Measurements from ENCODE around the gene TMEM94.

DNA sequence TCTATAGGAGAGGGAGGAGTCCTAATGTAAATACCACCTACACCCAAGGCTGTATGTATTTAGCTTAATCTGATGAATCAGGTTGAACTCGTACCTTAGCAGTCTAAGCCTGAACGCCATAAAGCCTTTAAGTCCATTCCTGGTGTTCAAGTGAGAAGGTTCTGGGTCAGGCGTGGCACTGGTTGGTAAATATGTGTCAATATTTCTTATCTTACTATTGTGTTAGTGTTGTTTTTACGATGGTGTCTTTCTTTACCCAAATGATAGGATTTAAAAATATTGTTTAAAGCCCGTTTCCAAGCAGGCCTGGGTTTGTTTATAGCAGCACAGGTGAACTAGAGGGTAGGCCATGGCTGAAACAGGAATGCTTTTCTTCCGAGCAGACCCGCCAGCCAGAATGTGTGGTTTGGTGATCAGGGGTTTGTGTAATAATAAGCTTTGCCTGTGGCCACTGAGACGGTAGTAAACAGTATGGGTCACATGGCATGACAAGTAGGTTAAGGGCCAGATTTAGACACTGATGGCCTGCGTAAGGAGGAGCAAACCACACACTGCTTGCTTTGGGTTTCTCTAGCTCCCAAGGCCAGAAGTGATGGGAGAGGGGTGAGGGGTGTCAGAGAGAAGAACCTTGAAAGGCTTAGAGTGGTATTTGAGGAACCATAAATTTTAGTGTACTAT, 3.3 kb downstream of the TMEM94 start:
- no peak for TF ChIP-seq ZBTB3 (CRISPR knock-in tag; IDR thresholded peaks at IDR 0.05; ENCODE audit: borderline replicate concordance, low read depth)
- TF ChIP-seq ZKSCAN8 (CRISPR knock-in tag; IDR thresholded peaks at IDR 0.05; ENCODE audit: borderline replicate concordance) = peak; percentile 46; the same call in 1 of the 2 replicates
- TF ChIP-seq, protein P1, sequence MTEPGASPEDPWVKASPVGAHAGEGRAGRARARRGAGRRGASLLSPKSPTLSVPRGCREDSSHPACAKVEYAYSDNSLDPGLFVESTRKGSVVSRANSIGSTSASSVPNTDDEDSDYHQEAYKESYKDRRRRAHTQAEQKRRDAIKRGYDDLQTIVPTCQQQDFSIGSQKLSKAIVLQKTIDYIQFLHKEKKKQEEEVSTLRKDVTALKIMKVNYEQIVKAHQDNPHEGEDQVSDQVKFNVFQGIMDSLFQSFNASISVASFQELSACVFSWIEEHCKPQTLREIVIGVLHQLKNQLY (CRISPR knock-in tag; IDR thresholded peaks at IDR 0.05) = peak; percentile 63
- TF ChIP-seq CHD2 (IDR thresholded peaks at IDR 0.05; ENCODE audit: low read depth, low read length) = no peak
- TF ChIP-seq HDAC2 (CRISPR knock-in tag; IDR thresholded peaks at IDR 0.05) = peak; percentile 58; the same call in 1 of the 2 replicates
- peak; percentile 40 for TF ChIP-seq CREB1 (IDR thresholded peaks at IDR 0.05)
- peak; percentile 40; the same call in 1 of the 2 replicates for TF ChIP-seq CREB1 (CRISPR knock-in tag; IDR thresholded peaks at IDR 0.05)
- peak; percentile 29 to 61; a peak in 2 of 4 replicates for TF ChIP-seq EP300 (IDR thresholded peaks at IDR 0.05; ENCODE audit: low read depth in 2 of 2, low read length in 2 of 2)
- no peak for TF ChIP-seq EP300 (CRISPR knock-in tag; IDR thresholded peaks at IDR 0.05; ENCODE audit: borderline replicate concordance)
- TF ChIP-seq ZNF354B (CRISPR knock-in tag; IDR thresholded peaks at IDR 0.05) = no peak
- peak; percentile 79; the same call in 1 of the 2 replicates for TF ChIP-seq POLR2AphosphoS5 (IDR thresholded peaks at IDR 0.05; ENCODE audit: low read depth, low read length)
- TF ChIP-seq, protein P2, sequence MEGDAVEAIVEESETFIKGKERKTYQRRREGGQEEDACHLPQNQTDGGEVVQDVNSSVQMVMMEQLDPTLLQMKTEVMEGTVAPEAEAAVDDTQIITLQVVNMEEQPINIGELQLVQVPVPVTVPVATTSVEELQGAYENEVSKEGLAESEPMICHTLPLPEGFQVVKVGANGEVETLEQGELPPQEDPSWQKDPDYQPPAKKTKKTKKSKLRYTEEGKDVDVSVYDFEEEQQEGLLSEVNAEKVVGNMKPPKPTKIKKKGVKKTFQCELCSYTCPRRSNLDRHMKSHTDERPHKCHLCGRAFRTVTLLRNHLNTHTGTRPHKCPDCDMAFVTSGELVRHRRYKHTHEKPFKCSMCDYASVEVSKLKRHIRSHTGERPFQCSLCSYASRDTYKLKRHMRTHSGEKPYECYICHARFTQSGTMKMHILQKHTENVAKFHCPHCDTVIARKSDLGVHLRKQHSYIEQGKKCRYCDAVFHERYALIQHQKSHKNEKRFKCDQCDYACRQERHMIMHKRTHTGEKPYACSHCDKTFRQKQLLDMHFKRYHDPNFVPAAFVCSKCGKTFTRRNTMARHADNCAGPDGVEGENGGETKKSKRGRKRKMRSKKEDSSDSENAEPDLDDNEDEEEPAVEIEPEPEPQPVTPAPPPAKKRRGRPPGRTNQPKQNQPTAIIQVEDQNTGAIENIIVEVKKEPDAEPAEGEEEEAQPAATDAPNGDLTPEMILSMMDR (CRISPR knock-in tag; IDR thresholded peaks at IDR 0.05) = no peak
- TF ChIP-seq DPF2 (CRISPR knock-in tag; IDR thresholded peaks at IDR 0.05; ENCODE audit: borderline replicate concordance, low read depth) = no peak
- TF ChIP-seq MXI1 (IDR thresholded peaks at IDR 0.05; ENCODE audit: borderline replicate concordance, low read depth, low read length) = peak; percentile 89; the same call in 1 of the 3 replicates

Data from HepG2 (cell line).